Panc1 (cell line): Measurements from ENCODE around the gene FTL. TPM values are rescaled to one million over a fixed set of nuclear protein-coding genes. Genes with fewer than 3 reads are reported as not detected.
"Not testable (repeated sequence)": the region's sequence is repeated elsewhere in the genome, so short reads cannot be mapped to it uniquely, and the experiment has no call there.

Experiments used
- ATAC-seq: fragments of 200-7000 bp; cut with Tn5 transposase; 2 replicates; pipeline ENCODE4 v1.9.1; 2020; ENCODE audit warnings: mild to moderate bottlenecking, moderate library complexity
- BruUV-seq: library from RNA; stranded (reverse); fragments of 400-500 nt; replicated peaks from 2 replicates; lab custom pipeline; 2021; lab: Mats Ljungman, UMichigan
- CTCF ChIA-PET: fragments of 300-600 bp; sonication (Branson Sonifier 250); formaldehyde crosslinking; loops from one replicate; lab custom pipeline; 2022; ENCODE audit warnings: antibody characterized with exemption; lab: Charles Lee
- POLR2A ChIA-PET: fragments of 300-600 bp; sonication (Branson Sonifier 250); formaldehyde crosslinking; loops from one replicate; lab custom pipeline; 2022; ENCODE audit warnings: antibody characterized with exemption; lab: Charles Lee
- DNase-seq: peaks from one replicate; pipeline ENCODE4 v3.0.0-alpha.2; 2010; ENCODE audit warnings: low read depth, low spot score
- H3K27ac ChIP-seq: 2 replicates; pipeline ENCODE4 v1.5.1; 2011; ENCODE audit warnings: mild to moderate bottlenecking, low read length, inconsistent platforms
- H3K27me3 ChIP-seq: fragments of 200-500 bp; sonication (Bioruptor generic); 2 replicates; pipeline ENCODE4 v1.6.0; 2014; ENCODE audit warnings: low read length, inconsistent platforms; ENCODE audit not compliant: control insufficient read depth, insufficient read depth
- H3K36me3 ChIP-seq: fragments of 200-500 bp; sonication (Bioruptor generic); 2 replicates; pipeline ENCODE4 v1.5.1; 2014; ENCODE audit warnings: inconsistent platforms, mild to moderate bottlenecking, low read length, moderate library complexity; ENCODE audit not compliant: control insufficient read depth, insufficient read depth
- H3K4me1 ChIP-seq: 2 replicates; pipeline ENCODE4 v1.5.1; 2011; ENCODE audit warnings: inconsistent platforms, mild to moderate bottlenecking, low read length, moderate library complexity; ENCODE audit not compliant: control insufficient read depth, insufficient read depth
- H3K4me3 ChIP-seq, 2 experiments: 2 replicates each; pipeline ENCODE4 v1.5.1; 2011 to 2012; ENCODE audit warnings: low read depth in 2 of 2, low read length in 2 of 2, mild to moderate bottlenecking in 2 of 2, inconsistent platforms in 1 of 2, moderate library complexity in 1 of 2
- H3K9me3 ChIP-seq: fragments of 200-500 bp; sonication (Bioruptor generic); 2 replicates; pipeline ENCODE4 v1.5.1; 2014; ENCODE audit warnings: low read depth, mild to moderate bottlenecking, inconsistent platforms, low read length, moderate library complexity; ENCODE audit not compliant: control insufficient read depth, insufficient read depth
- POLR2AphosphoS5 ChIP-seq: IDR thresholded peaks from 2 replicates; pipeline ENCODE4 v1.6.1; 2012; ENCODE audit warnings: mild to moderate bottlenecking, low read depth, low read length, moderate library complexity
- SIN3A ChIP-seq: IDR thresholded peaks from 2 replicates; pipeline ENCODE4 v1.6.1; 2012; ENCODE audit warnings: low read depth, mild to moderate bottlenecking, low read length, moderate library complexity, borderline replicate concordance; ENCODE audit not compliant: insufficient read depth
- TCF7L2 ChIP-seq: IDR thresholded peaks from 2 replicates; pipeline ENCODE4 v1.6.1; 2011; ENCODE audit warnings: mild to moderate bottlenecking, low read depth, low read length, inconsistent platforms
- in situ Hi-C: cut with HindIII; loops from 2 replicates; pipeline ENCODE4 v1.10.0; 2016; ENCODE audit warnings: low sequenced_read_pairs, low pct_unique_long_range_greater_than_20kb
- intact Hi-C: fragments of 100-400 bp; cut with micrococcal nuclease; formaldehyde crosslinking; loops from one replicate; pipeline ENCODE4 v1.10.0; 2022; ENCODE audit not compliant: unreplicated experiment
- total RNA-seq: library from RNA; stranded (reverse); gene quantifications from one replicate; pipeline ENCODE4 v1.2.1, GENCODE V29; 2021; ENCODE audit not compliant: unreplicated experiment
- TF ChIP-seq, protein P1 (sequence below): fragments of 450-650 bp; IDR thresholded peaks from 2 replicates; pipeline ENCODE4 v1.5.1; 2017; ENCODE audit warnings: mild to moderate bottlenecking
- TF ChIP-seq, protein P2 (sequence below), 2 experiments: IDR thresholded peaks; 2 replicates each; pipeline ENCODE4 v1.6.1; 2011 to 2012; ENCODE audit warnings: low read depth in 2 of 2, control low read depth in 1 of 2, low read length in 1 of 2, mild to moderate bottlenecking in 1 of 2, moderate library complexity in 1 of 2; ENCODE audit not compliant: insufficient read depth in 1 of 2

FTL gene
- total RNA-seq, 1 experiment from 2014 or later, result 1,332 TPM

DNA sequence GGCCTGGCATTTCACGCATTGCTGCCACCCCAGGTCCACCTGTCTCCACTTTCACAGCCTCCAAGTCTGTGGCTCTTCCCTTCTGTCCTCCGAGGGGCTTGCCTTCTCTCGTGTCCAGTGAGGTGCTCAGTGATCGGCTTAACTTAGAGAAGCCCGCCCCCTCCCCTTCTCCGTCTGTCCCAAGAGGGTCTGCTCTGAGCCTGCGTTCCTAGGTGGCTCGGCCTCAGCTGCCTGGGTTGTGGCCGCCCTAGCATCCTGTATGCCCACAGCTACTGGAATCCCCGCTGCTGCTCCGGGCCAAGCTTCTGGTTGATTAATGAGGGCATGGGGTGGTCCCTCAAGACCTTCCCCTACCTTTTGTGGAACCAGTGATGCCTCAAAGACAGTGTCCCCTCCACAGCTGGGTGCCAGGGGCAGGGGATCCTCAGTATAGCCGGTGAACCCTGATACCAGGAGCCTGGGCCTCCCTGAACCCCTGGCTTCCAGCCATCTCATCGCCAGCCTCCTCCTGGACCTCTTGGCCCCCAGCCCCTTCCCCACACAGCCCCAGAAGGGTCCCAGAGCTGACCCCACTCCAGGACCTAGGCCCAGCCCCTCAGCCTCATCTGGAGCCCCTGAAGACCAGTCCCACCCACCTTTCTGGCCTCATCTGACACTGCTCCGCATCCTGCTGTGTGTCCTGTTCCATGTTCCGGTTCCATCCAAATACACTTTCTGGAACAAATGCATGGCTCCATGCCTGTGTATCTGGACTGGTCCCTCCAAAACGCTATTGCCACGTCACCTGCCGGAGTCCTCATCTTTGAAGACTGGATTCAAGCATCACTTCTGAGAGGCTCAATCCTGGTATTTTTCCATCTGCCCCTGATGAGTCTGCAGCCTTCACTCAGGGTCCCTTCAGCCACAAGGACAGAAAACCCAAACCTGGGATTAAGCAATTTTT is 42.3 kb upstream of the FTL start:
- TF ChIP-seq POLR2AphosphoS5, result no peak
- TF ChIP-seq, protein P1, sequence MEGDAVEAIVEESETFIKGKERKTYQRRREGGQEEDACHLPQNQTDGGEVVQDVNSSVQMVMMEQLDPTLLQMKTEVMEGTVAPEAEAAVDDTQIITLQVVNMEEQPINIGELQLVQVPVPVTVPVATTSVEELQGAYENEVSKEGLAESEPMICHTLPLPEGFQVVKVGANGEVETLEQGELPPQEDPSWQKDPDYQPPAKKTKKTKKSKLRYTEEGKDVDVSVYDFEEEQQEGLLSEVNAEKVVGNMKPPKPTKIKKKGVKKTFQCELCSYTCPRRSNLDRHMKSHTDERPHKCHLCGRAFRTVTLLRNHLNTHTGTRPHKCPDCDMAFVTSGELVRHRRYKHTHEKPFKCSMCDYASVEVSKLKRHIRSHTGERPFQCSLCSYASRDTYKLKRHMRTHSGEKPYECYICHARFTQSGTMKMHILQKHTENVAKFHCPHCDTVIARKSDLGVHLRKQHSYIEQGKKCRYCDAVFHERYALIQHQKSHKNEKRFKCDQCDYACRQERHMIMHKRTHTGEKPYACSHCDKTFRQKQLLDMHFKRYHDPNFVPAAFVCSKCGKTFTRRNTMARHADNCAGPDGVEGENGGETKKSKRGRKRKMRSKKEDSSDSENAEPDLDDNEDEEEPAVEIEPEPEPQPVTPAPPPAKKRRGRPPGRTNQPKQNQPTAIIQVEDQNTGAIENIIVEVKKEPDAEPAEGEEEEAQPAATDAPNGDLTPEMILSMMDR, result no peak
- TF ChIP-seq, protein P2, sequence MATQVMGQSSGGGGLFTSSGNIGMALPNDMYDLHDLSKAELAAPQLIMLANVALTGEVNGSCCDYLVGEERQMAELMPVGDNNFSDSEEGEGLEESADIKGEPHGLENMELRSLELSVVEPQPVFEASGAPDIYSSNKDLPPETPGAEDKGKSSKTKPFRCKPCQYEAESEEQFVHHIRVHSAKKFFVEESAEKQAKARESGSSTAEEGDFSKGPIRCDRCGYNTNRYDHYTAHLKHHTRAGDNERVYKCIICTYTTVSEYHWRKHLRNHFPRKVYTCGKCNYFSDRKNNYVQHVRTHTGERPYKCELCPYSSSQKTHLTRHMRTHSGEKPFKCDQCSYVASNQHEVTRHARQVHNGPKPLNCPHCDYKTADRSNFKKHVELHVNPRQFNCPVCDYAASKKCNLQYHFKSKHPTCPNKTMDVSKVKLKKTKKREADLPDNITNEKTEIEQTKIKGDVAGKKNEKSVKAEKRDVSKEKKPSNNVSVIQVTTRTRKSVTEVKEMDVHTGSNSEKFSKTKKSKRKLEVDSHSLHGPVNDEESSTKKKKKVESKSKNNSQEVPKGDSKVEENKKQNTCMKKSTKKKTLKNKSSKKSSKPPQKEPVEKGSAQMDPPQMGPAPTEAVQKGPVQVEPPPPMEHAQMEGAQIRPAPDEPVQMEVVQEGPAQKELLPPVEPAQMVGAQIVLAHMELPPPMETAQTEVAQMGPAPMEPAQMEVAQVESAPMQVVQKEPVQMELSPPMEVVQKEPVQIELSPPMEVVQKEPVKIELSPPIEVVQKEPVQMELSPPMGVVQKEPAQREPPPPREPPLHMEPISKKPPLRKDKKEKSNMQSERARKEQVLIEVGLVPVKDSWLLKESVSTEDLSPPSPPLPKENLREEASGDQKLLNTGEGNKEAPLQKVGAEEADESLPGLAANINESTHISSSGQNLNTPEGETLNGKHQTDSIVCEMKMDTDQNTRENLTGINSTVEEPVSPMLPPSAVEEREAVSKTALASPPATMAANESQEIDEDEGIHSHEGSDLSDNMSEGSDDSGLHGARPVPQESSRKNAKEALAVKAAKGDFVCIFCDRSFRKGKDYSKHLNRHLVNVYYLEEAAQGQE (IDR thresholded peaks at IDR 0.05; ENCODE audit: insufficient read depth in 1 of 2, low read depth in 2 of 2, low read length in 1 of 2), result no peak
- POLR2A ChIA-PET, result no interaction called here
- Histone ChIP-seq H3K36me3 (no peaks in the 10 kb centered on the region), H3K4me3 (no peak overlapping the region), H3K9me3 (no peaks in the 10 kb centered on the region), H3K27ac (no peak overlapping the region), H3K4me1 (0 out of 2 replicates have a peak, but pooled peaks cover 3% of the 10 kb centered on the region), H3K27me3 (no peaks in the 10 kb centered on the region)
- intact Hi-C loops (no loop called here), in situ Hi-C loops (no loop called here)
- TSS peak; percentile 93 for BruUV-seq
- ATAC-seq (no peak), DNase-seq (no peak)
- CTCF ChIA-PET, result no interaction called here

DNA sequence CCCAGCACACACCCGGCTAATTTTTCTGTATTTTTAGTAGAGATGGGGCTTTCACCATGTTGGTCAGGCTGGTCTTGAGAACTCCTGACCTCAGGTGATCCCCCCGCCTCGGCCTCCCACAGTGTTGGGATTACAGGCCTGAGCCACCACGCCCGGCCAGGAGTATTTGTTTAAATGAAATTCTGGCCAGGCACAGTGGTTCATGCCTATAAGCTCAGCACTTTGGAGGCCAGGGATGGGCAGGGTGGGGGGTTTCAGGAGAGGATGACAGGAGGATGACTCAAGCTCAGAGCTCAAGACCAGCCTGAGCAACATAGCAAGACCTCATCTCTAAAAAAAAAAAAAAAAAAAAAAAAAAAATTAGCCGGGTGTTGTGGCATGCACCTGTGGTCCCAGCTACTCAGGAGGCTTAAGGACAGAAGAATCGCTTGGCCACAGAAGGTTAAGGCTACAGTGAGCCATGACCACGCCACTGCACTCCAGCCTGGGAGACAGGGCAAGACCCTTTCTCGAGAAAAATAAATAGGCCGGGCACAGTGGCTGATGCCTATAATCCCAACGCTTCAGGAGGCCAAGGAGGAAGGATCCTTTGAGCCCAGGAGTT is 39.8 kb upstream of the FTL start:
- Histone ChIP-seq H3K4me3 (no peak overlapping the region), H3K36me3 (no peaks in the 10 kb centered on the region), H3K27me3 (no peaks in the 10 kb centered on the region), H3K27ac (no peak overlapping the region), H3K4me1 (0 out of 2 replicates have a peak, but pooled peaks cover 3% of the 10 kb centered on the region), H3K9me3 (no peaks in the 10 kb centered on the region)
- ChIA-PET POLR2A (interaction anchor here (0.6 kb wide), 1 partner anchor 64 kb away, joined by 6 read pairs; no protein-coding TSS in a partner anchor), CTCF (interaction anchor here (0.6 kb wide), 1 partner anchor 10 kb away, joined by 10 read pairs; no protein-coding TSS in a partner anchor)
- BruUV-seq, result no TSS peak
- TF ChIP-seq, protein P2 (IDR thresholded peaks at IDR 0.05; ENCODE audit: insufficient read depth in 1 of 2, low read depth in 2 of 2, low read length in 1 of 2), result no peak
- TF ChIP-seq, protein P1, result no peak
- TF ChIP-seq TCF7L2, result no peak
- no peak for TF ChIP-seq POLR2AphosphoS5
- no peak for TF ChIP-seq SIN3A
- in situ Hi-C loops, result no loop called here
- peak; percentile 63 for DNase-seq
- intact Hi-C loops, result no loop called here
- ATAC-seq, result peak; percentile 56; the same call in 1 of the 2 replicates

DNA sequence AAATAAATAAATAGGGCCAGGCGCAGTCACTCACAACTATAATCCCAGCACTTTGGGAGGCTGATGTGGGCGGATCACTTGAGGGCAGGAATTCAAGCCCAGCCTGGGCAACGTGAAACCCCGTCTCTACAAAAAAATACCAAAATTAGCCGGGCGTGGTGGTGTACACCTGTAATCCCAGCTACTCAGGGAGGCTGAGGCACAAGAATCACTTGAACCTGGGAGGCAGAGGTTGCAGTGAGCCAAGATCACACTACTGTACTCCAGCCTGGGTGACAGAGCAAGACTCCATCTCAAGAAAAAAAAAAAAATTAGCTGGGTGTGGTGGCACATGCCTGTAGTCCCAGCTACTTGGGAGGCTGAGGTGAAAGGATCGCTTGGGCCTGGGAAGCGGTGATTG is 39.2 kb upstream of the FTL start:
- H3K9me3 ChIP-seq, POLR2A ChIA-PET, intact Hi-C loops, ATAC-seq, H3K4me1 ChIP-seq, H3K27ac ChIP-seq, H3K4me3 ChIP-seq, DNase-seq, in situ Hi-C loops, H3K27me3 ChIP-seq, H3K36me3 ChIP-seq, BruUV-seq: not testable (repeated sequence)
- CTCF ChIA-PET, result interaction anchor here (0.6 kb wide), 1 partner anchor 9 kb away, joined by 10 read pairs; no protein-coding TSS in a partner anchor
